Gastrocnemius medialis (tissue), 4 donors: Measurements from ENCODE around the gene KIF22. TPM values are rescaled to one million over a fixed set of nuclear protein-coding genes. Genes with fewer than 3 reads are reported as not detected.

Source experiments
- ATAC-seq, 2 donors: fragments of 150-250 bp; one replicate each; pipeline ENCODE4 v1.9.1; 2016
- DNase-seq, 2 donors: peaks; one replicate each; pipeline ENCODE4 v3.0.0-alpha.2; 2019
- H3K27ac ChIP-seq, 4 donors: fragments of 200-600 bp; sonication (generic); 1 replicate in 1 of 4; 2 replicates in 3 of 4; pipeline ENCODE4 v1.5.1; 2016 to 2018; ENCODE audit warnings: mild to moderate bottlenecking in 2 of 4, moderate library complexity in 1 of 4
- H3K27me3 ChIP-seq, 3 donors: fragments of 200-600 bp; sonication (generic) in 2 of 3; 1 replicate in 1 of 3; 2 replicates in 2 of 3; pipeline versions ENCODE4 v1.5.1 to v1.6.0; 2016 to 2019; ENCODE audit warnings: mild to moderate bottlenecking in 1 of 3, moderate library complexity in 1 of 3
- H3K36me3 ChIP-seq, 2 donors: fragments of 200-600 bp; sonication (generic) in 1 of 2; one replicate each; pipeline ENCODE4 v1.5.1; 2017 to 2018
- H3K4me1 ChIP-seq, 2 donors: fragments of 200-600 bp; sonication (generic) in 1 of 2; one replicate each; pipeline ENCODE4 v1.5.1; 2016 to 2017; ENCODE audit warnings: mild to moderate bottlenecking in 2 of 2
- H3K4me3 ChIP-seq, 4 donors: fragments of 200-600 bp; sonication (generic) in 3 of 4; 1 replicate in 1 of 4; 2 replicates in 3 of 4; pipeline ENCODE4 v1.5.1; 2016 to 2019; ENCODE audit warnings: mild to moderate bottlenecking in 2 of 4
- H3K9me3 ChIP-seq, 3 donors: fragments of 200-600 bp; sonication (generic) in 2 of 3; 1 replicate in 1 of 3; 2 replicates in 2 of 3; pipeline ENCODE4 v1.5.1; 2016 to 2019
- POLR2A ChIP-seq, 2 donors: fragments of 450-650 bp; IDR thresholded peaks; one replicate each; pipeline ENCODE4 v1.6.1; 2017; ENCODE audit warnings: antibody characterized with exemption in 2 of 2, mild to moderate bottlenecking in 2 of 2, moderate library complexity in 2 of 2
- in situ Hi-C, 4 donors: fragments of 200-750 bp; cut with MboI; loops; one replicate each; pipeline versions ENCODE4 v1.15.0 to v1.8.0; 2017; ENCODE audit warnings: low sequenced_read_pairs in 4 of 4
- intact Hi-C: fragments of 100-400 bp; cut with DNase I; formaldehyde crosslinking; loops from one replicate; pipeline ENCODE4 v1.15.1; 2023; ENCODE audit warnings: low total_unique reads
- total RNA-seq, 4 donors: library from RNA; depleted of rRNA; stranded (reverse); fragments of >200 nt; gene quantifications; one replicate each; pipeline versions ENCODE4 v1.1.0 to v1.2.3, GENCODE V29; 2016
- TF ChIP-seq, protein P1 (sequence below), 5 experiments: fragments of 450-650 bp in 3 of 5; fragments of 200-600 bp in 2 of 5; sonication (generic) in 2 of 5; IDR thresholded peaks in 4 of 5; conservative IDR thresholded peaks in 1 of 5; 1 replicate in 4 of 5; 2 replicates in 1 of 5; pipeline ENCODE4 v1.5.1; 2016 to 2019; ENCODE audit warnings: antibody characterized with exemption in 5 of 5, mild to moderate bottlenecking in 3 of 5, moderate library complexity in 3 of 5

Gene KIF22
- total RNA-seq, 4 donors from 2014 or later = 9.0 to 13.9 (median 12.8) TPM

DNA sequence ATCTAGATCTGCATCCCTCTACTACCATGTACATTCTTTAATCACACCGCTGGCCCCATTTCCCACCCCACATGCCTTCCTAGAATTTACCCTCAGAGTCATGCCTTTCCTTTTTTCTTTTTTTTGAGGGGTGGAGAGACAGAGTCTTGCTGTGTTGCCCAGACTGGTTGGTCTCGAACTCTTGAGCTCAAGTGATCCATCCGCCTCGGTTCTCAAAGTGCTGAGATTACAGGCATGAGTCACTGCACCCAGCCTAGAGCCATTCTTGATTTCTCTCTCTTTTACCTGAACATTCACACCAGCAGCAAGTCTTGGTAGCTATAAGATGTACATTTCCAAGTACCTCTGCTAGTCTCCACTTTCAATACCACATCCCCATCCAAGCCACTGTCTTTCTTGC, 27.5 kb downstream of the KIF22 start:
- in situ Hi-C loops (no loop called here), intact Hi-C loops (loop anchor here (5.0 to 10.0 kb wide), 2 partner anchors 179 to 707 kb away; partner anchors contain the start of genes HIRIP3, INO80E and ZNF768)
- Histone ChIP-seq H3K27me3 (no peaks in the 10 kb centered on the region), H3K4me1 (peaks cover 57 to 60% of the 10 kb centered on the region in 2 donors), H3K4me3 (no peak overlapping the region), H3K9me3 (no peaks in the 10 kb centered on the region), H3K36me3 (peaks cover 0 to 14% of the 10 kb centered on the region in 2 donors), H3K27ac (peak overlapping the region in 1 of 4 donors; percentile 23)
- ATAC-seq = no peak
- TF ChIP-seq, protein P1, sequence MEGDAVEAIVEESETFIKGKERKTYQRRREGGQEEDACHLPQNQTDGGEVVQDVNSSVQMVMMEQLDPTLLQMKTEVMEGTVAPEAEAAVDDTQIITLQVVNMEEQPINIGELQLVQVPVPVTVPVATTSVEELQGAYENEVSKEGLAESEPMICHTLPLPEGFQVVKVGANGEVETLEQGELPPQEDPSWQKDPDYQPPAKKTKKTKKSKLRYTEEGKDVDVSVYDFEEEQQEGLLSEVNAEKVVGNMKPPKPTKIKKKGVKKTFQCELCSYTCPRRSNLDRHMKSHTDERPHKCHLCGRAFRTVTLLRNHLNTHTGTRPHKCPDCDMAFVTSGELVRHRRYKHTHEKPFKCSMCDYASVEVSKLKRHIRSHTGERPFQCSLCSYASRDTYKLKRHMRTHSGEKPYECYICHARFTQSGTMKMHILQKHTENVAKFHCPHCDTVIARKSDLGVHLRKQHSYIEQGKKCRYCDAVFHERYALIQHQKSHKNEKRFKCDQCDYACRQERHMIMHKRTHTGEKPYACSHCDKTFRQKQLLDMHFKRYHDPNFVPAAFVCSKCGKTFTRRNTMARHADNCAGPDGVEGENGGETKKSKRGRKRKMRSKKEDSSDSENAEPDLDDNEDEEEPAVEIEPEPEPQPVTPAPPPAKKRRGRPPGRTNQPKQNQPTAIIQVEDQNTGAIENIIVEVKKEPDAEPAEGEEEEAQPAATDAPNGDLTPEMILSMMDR (IDR thresholded peaks at IDR 0.05 in 4 of 5, conservative IDR thresholded peaks at IDR 0.05 in 1 of 5) = no peak
- TF ChIP-seq POLR2A (IDR thresholded peaks at IDR 0.05) = no peak
- DNase-seq = no peak

DNA sequence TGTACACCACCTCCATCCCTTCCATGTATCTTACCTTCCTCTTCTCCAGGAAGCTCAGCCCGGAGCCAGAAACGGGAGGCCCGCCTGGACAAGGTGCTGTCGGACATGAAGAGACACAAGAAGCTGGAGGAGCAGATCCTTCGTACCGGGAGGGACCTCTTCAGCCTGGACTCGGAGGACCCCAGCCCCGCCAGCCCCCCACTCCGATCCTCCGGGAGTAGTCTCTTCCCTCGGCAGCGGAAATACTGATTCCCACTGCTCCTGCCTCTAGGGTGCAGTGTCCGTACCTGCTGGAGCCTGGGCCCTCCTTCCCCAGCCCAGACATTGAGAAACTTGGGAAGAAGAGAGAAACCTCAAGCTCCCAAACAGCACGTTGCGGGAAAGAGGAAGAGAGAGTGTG, 29.0 kb downstream of the KIF22 start:
- Histone ChIP-seq H3K9me3 (no peaks in the 10 kb centered on the region), H3K27me3 (no peaks in the 10 kb centered on the region), H3K36me3 (peaks cover 0 to 14% of the 10 kb centered on the region in 2 donors), H3K4me3 (peak overlapping the region in 1 of 4 donors; percentile 72), H3K4me1 (peaks cover 66 to 68% of the 10 kb centered on the region in 2 donors), H3K27ac (peak overlapping the region in 3 of 4 donors; percentile 80 to 85 (median 85))
- no peak for DNase-seq
- no peak for ATAC-seq
- no peak for TF ChIP-seq POLR2A (IDR thresholded peaks at IDR 0.05)
- intact Hi-C loops (loop anchor here (5.0 to 10.0 kb wide), 2 partner anchors 178 to 705 kb away; partner anchors contain the start of genes HIRIP3, INO80E and ZNF768), in situ Hi-C loops (no loop called here)

DNA sequence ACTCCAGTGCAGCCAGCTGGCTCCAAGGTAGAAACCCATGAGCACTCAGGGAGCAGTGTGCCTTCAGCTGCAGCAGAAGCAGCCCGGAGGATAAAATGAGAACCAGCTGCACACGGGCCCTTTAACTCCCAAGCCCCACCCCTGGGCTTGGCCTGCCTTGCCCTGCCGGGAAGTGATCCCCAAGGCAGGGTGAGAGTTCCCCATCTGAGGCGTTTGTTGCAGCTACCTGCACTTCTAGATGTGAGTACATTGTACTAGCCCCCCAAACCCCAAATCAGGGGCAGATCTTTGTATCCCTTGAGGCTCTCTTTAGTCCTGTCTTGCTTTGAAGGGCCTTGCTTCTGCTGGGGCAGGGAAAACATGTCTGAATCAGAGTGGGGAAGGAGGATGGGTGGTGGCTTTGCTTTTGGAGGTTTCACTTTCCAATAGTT, 29.7 kb downstream of the KIF22 start, which contains the start of gene MVP:
MVP (plus strand) TSS at position 192 of the 431 bp plus-strand sequence. CDS start 10,088 bp downstream, outside the sequence.
- Histone ChIP-seq H3K36me3 (peaks cover 0 to 14% of the 10 kb centered on the region in 2 donors), H3K27me3 (no peaks in the 10 kb centered on the region), H3K9me3 (no peaks in the 10 kb centered on the region), H3K4me3 (peak within 1 kb of the TSS; percentile 61 to 76 (median 72)), H3K27ac (peak within 1 kb of the TSS; percentile 80 to 85 (median 84)), H3K4me1 (peaks cover 68 to 72% of the 10 kb centered on the region in 2 donors)
- no peak for ATAC-seq
- in situ Hi-C loops (no loop called here), intact Hi-C loops (loop anchor here (2.0 kb wide), 1 partner anchor 15 kb away; no protein-coding TSS in a partner anchor)
- peak; percentile 56 to 61 for DNase-seq
- TF ChIP-seq, protein P1 (IDR thresholded peaks at IDR 0.05 in 4 of 5, conservative IDR thresholded peaks at IDR 0.05 in 1 of 5) = no peak
- peak in 1 of 2 donors; percentile 38 for TF ChIP-seq POLR2A (IDR thresholded peaks at IDR 0.05)

DNA sequence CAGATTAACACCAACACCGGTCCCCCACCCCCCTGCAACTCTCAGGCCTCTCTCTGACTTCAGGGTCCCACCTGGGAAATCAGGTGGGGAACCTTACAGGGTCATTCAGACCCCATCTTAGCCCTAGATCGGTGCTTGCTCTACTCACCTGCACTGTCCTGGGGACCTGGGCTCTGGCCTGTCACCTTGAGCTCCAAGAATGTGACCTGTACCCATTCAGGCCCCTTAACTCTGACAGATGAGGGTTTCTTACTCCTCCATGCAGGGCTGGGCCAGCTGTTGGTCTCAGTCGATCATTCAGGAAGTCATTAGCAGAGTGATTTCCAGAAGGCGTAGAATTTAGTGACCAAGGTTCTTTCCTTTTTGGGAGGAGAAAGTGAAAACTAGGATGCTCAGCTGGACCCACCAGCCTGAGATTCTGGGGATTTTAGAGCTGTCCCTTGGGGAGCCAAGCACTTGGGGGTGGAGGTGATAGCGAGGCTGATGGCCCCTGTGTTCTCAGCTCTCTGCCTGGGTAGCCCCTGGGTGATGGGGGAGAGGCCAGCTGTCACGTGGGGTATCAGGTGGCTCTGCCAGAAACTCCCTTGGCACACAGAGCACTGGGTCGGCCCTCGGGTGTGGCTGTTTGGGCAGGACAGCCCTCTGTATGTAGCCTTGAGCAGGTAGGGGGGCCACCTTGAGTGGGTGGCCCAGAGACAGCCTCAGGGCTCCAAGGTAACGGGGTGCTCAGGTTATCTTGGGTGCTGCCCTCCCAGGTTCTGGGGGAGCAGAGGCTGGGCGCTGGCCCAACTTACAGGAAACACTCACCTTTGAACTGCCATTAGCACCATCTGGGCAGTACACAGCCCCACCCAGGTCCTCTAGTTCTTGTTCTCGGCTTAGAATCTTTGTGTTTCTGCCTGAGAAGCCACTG, 30.4 kb downstream of the KIF22 start:
- Histone ChIP-seq H3K27ac (peak overlapping the region; percentile 80 to 85 (median 84)), H3K9me3 (no peaks in the 10 kb centered on the region), H3K36me3 (peaks cover 0 to 14% of the 10 kb centered on the region in 2 donors), H3K27me3 (no peaks in the 10 kb centered on the region), H3K4me1 (peaks cover 72 to 77% of the 10 kb centered on the region in 2 donors), H3K4me3 (peak overlapping the region; percentile 61 to 76 (median 72))
- DNase-seq (peak in 1 of 2 donors; percentile 52), ATAC-seq (no peak)
- in situ Hi-C loops = no loop called here
- intact Hi-C loops = loop anchor here (2.0 kb wide), 1 partner anchor 16 kb away; no protein-coding TSS in a partner anchor
- peak in 1 of 2 donors; percentile 13 for TF ChIP-seq POLR2A (IDR thresholded peaks at IDR 0.05)
- TF ChIP-seq, protein P1 (IDR thresholded peaks at IDR 0.05 in 4 of 5, conservative IDR thresholded peaks at IDR 0.05 in 1 of 5) = no peak
